Activated T-cell treated with anti-CD3 and anti-CD28 coated beads, Interleukin-2, amount 50 U/mL, for 1 hour (primary cell): ENCODE results near the gene AP1S2.
A peak's percentile ranks its signal among the peaks of the same experiment; 100 is the strongest.
"Not testable (repeated sequence)": the region's sequence is repeated elsewhere in the genome, so short reads cannot be mapped to it uniquely, and the experiment has no call there.

Experiments used
- DNase-seq: peaks from one replicate; pipeline ENCODE4 v3.0.0-alpha.2; 2020

AP1S2 gene

GRCh38 chrX:15854080-15854655 lies 445 bp downstream of the AP1S2 start:
- peak; percentile 68 for DNase-seq

GRCh38 chrX:15853586-15854079 lies 980 bp downstream of the AP1S2 start:
- no peak for DNase-seq

GRCh38 chrX:15849555-15849954 lies 5.1 kb downstream of the AP1S2 start:
- no peak for DNase-seq

GRCh38 chrX:15848576-15848975 lies 6.0 kb downstream of the AP1S2 start:
- no peak for DNase-seq

GRCh38 chrX:15843960-15844359 lies 10.7 kb downstream of the AP1S2 start:
- DNase-seq, result no peak

DNA sequence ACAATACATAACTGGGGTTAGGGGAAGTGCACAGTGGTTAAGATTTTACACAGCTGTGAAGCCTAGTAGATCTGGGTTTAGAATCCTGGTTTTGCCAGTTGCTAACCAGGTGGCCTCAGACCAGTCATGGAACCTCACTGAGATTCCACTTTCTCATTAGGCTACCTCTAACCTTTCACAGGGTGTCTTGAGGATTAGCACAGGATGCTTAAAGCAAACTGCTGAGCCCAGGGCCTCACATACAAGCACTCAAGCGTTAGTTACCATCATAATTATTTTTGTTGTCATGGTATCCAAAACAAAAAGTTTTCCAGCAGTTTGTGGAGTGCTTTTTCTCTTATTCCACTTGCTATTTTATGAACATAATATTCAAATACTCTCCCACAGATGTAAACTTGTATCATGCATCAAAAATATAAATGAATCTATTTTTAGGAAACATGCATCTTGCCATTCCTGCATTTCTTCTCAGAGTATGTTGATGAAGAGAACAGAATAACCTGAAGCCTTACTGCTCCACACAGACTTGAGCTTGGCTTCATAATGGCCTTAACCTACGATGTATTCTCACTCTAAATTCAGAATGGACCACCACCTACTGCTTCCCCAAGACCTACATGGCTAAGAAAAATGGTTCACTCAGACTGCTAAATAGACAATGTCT lies 12.6 kb downstream of the AP1S2 start:
- no peak for DNase-seq

GRCh38 chrX:15838017-15838416 lies 16.6 kb downstream of the AP1S2 start:
- DNase-seq, result no peak

DNA sequence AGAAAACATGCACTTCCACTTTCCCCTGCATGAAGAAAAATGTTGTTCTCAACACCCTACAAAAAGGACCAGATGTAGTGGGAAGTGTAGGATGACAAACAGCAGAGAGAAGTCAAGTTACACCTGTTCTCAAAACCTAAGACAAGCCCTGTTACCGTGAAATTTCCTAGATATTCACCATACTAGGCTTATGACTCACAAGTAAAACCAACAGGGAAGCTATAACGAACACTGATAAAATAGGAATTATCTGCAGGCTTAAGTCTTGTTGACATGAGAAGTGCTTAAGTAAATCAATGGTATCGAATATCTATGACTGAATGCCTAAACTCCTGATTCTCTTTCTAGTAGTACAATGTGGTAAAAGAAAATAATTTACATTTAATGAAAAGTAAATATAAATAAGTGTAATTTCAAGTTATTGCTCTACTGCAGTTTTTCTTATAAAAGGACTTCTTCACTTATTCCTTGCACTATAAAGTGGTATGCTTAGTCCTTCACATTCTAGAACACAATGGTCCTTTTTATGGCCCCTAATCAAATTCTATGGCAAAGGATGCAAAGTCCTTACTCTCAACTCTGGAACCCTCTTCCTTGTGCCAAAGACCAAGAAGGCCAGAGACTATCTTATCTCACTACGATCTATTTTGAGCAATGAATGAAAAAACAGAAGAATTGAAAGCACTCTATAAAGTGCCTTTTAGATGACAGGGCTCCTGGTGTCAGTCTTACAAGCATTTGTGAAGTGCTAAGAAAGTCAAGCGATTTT lies 19.6 kb downstream of the AP1S2 start:
- DNase-seq, result no peak

- no peak for DNase-seq
These were observed 20.6 kb downstream of the AP1S2 start for GRCh38 chrX:15834053-15834452.

DNA sequence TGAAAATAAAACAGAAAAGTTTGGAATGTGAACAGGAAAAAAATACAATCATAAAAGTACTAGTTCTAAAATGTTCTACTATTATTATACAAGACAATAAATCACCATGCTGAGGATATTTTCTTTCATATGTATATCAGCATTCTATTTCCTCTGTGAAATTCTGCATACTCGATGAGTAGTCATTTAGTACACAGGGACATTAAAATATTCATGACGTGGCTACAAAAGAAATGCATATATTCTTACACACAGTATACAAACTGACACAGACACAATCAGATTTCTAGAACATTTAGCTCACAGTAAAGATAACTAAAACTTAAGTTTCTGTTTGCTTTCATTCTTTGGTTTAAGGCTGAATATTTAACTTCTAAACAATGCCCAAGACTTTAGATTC lies 23.3 kb downstream of the AP1S2 start:
- DNase-seq, result not testable (repeated sequence)

- no peak for DNase-seq
These were observed 25.4 kb downstream of the AP1S2 start for GRCh38 chrX:15829217-15829616.

DNA sequence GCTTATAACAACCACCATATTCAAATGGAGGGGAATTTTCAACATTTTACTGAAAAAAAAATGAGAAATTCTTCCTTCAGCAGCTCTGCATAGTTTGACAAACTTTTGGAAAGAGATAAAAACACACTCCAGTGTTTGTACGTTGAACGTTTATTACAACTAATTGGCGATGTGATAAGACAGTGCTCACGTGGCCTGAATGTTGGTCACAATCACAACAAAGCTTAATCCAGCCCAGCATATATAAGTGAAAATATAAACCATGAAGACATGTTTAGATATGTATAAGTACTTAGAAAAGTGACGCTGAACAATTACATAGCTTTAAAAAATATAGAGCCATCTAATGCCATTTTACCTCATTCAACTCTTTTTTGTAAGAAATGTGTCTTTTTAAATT lies 28.7 kb downstream of the AP1S2 start:
- DNase-seq, result no peak

- no peak for DNase-seq
These were observed 31.7 kb downstream of the AP1S2 start for GRCh38 chrX:15822922-15823321.

DNA sequence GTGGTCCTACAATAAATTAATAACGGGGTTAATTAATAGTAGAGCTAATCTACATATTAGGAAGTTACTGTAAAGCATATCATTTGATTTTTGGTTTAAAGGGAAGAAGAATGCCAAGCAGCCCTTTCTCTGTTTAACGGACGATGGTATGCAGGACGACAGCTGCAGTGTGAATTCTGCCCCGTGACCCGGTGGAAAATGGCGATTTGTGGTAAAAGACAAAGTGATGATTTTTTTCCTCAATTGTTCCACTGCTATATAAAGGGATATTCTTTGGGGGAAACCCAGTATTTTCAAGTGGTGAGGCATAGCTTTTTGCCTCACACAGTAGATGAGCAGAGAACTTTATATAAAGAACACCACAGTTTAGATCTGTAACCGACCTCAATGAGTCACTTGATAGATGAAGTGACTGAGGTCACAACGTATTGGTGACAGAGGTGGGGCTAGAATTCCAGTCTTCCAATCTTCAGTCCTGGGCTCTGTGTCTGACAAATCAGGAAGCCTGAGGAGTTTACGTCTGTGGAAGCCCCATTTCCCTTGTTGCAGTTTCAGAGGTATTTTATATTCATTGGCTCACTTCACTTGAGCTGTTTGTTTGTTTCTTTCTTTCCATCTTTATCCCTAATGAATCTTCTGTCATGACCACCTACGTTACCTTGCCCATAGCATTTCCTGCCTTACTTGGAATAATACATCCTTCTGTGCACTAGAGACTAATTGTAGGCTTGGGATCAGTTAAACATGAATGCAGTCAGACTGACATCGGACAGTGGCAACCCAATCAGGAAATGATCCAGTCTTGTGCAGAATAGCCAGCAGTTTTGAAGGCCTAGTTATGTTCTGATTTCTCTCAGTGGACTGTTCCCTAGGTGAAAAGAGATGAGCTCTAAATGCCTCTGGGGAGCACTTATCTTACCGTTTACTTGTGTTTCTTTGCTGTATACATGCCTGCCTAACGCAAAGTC lies 34.2 kb downstream of the AP1S2 start:
- no peak for DNase-seq

DNA sequence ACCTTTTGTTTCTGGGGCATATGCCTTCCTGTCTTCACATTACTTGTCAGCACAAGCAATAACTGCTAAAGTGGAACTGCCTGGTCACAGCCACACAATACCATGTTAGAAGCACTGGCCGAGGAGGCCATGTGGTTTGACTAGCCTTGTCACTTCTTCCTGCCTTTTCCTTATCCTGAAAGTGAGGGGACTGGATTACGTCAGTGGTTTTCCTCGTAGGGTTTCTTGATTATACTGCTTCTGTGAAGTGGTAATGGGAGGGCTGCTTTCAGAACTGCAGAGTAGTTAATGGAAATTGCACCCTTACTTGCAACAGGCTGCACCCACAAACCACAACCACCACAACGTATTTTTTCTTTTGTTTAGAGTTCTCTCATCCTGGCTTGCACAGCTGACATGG lies 37.7 kb downstream of the AP1S2 start:
- peak; percentile 49 for DNase-seq

DNA sequence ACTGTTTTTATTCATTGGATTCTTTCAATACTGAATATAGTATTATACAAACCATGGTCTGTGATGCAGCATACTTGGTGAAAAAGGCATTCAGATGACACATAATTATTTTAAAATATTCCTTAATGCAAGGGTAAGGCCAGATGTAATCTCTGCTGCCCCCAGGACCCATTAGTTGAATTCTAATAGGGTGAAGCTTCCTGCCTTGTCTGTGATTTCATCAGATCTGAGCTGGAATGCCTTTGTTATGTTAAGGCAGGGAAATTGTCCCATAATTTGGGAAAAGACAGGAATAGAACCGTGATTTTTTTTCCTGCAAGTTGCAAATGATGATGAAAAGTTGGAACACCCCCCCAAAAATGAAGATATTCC lies 38.2 kb downstream of the AP1S2 start:
- DNase-seq, result no peak

DNA sequence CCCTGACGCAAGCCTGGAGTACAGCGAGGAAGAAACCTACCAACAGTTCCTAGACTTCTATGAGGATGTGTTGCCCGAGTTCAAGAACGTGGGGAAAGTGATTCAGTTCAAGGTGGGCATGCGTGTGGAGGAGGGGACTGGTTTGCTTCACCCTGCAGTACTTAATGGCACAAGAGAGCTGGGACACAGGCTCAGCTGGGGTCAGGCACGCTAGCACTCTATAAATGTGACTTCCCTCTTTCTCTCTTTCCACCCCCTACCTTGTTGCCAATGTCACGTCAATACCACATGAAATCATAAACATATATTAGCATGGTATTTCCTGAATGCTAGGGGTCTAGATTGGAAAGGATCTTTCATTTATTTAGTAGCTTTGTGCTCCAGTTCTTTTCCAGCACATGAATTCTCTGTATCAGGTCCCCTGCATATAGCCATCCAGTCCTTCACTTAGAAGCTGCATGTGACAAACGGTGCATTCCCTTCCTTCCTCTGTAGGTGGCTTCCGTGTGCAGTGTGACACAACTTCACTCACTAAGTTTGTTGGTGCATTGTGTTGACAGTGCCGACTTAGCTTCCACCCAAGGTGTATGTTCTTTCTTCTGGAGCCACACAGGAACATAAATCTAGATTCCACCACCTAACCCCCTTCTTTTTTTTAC lies 38.7 kb downstream of the AP1S2 start:
- no peak for DNase-seq

DNA sequence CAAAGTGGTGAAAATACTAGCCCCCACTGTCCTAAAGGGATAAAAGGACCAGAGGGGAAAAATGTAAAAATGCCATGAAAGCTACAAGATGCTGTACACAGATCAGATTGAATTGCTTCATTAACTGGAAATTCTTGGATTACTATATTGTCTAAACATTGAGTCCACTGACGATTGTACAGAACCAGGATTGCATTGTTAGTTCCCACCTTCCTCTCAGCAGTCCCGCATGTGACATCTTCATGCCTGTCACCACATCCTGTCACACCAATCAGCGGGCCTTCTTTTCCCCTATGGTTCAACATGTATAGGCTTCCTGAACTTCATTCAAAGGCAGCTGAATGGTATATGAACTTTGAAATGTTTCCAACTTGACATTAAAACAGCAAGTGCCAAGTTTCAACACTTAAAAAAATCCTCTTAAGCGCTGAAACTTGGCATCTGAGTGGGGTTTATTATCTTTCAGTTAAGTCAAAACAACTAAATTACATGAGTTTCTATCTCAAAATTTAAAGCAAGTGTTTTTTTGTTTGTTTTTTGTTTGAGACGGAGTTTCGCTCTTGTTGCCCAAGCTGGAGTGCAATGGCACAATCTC lies 39.7 kb downstream of the AP1S2 start:
- DNase-seq, result no peak

DNA sequence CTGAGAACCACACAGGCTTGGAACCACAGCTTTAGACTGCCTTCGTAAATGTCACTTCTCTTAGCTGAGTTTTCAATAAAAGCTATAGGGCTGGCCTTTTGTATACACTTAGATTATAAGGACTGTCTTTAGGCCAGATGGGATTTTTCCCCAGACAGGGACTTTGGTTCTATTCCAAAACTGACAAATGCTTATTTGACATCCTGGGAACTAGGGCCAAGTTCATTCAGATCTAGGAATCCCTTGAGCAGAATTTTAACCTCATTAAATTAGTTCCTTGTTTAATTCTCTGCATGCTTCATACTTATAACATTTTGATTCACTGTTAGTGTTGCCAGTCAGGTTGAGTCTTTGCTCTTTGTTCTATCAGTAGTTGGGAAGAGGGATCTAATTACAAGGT lies 41.2 kb downstream of the AP1S2 start:
- DNase-seq, result no peak

- no peak for DNase-seq
These were observed 42.2 kb downstream of the AP1S2 start for GRCh38 chrX:15812192-15812938.

GRCh38 chrX:15808254-15808653 lies 46.4 kb downstream of the AP1S2 start:
- no peak for DNase-seq
